ENCODE measurements around the gene TWSG1. TPM values are rescaled to one million over a fixed set of nuclear protein-coding genes. Genes with fewer than 3 reads are reported as not detected.

TWSG1 gene
- total RNA-seq, 1 donor from 2014 or later = 20.0 TPM

DNA sequence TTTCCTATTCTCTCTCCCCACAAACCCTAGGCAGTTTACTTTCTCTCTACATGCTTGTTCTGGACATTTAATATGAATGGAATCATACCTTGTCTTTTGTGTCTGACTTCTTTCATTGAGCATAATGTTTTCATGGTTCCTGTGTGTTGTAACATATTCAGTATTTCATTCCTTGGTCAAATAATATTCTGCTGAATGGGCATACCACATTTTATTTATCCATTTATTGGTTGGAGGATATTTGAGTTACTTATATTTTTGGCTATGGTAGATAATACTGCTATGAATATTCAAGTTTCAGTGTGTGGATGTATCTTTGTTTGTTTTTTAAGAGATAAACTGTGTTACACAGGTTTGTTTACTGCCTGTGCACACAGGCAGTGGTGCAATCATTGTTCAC lies 9.0 kb downstream of the TWSG1 start:
- Mint-ChIP-seq H3K9me3 (ENCODE audit: unreplicated experiment) (no peaks in the 10 kb centered on the region), H3K36me3 (ENCODE audit: low read depth, unreplicated experiment) (peaks cover 7% of the 10 kb centered on the region), H3K27ac (ENCODE audit: unreplicated experiment) (no peak overlapping the region), H3K27me3 (ENCODE audit: unreplicated experiment) (no peaks in the 10 kb centered on the region), H3K4me3 (ENCODE audit: unreplicated experiment) (no peak overlapping the region), H3K4me1 (ENCODE audit: unreplicated experiment) (peaks cover 5% of the 10 kb centered on the region)
- TF ChIP-seq, protein P1, sequence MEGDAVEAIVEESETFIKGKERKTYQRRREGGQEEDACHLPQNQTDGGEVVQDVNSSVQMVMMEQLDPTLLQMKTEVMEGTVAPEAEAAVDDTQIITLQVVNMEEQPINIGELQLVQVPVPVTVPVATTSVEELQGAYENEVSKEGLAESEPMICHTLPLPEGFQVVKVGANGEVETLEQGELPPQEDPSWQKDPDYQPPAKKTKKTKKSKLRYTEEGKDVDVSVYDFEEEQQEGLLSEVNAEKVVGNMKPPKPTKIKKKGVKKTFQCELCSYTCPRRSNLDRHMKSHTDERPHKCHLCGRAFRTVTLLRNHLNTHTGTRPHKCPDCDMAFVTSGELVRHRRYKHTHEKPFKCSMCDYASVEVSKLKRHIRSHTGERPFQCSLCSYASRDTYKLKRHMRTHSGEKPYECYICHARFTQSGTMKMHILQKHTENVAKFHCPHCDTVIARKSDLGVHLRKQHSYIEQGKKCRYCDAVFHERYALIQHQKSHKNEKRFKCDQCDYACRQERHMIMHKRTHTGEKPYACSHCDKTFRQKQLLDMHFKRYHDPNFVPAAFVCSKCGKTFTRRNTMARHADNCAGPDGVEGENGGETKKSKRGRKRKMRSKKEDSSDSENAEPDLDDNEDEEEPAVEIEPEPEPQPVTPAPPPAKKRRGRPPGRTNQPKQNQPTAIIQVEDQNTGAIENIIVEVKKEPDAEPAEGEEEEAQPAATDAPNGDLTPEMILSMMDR (IDR thresholded peaks at IDR 0.05; ENCODE audit: unreplicated experiment) = no peak
- DNase-seq (ENCODE audit: low spot score) = no peak

DNA sequence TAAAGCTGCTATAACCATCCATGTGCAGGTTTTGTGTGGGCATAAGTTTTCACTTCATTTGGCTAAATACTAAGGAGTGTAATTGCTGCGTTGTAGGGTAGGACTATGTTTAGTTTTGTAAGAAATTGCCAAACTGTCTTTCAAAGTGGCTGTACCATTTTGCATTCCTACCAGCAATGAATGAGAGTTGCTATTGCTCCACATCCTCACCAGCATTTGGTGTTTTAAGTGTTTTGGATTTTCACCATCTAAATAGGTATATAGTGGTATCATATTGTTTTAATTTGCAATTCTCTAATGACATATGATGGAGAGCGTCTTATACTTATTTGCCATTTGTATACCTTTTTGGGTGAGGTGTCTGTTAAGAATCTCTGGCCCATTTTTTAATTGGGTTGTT lies 12.2 kb downstream of the TWSG1 start:
- Mint-ChIP-seq H3K27ac (ENCODE audit: unreplicated experiment) (no peak overlapping the region), H3K4me3 (ENCODE audit: unreplicated experiment) (no peak overlapping the region), H3K4me1 (ENCODE audit: unreplicated experiment) (peaks cover 5% of the 10 kb centered on the region), H3K9me3 (ENCODE audit: unreplicated experiment) (no peaks in the 10 kb centered on the region), H3K27me3 (ENCODE audit: unreplicated experiment) (no peaks in the 10 kb centered on the region), H3K36me3 (ENCODE audit: low read depth, unreplicated experiment) (peaks cover 4% of the 10 kb centered on the region)
- DNase-seq (ENCODE audit: low spot score) = no peak
- TF ChIP-seq, protein P1 (IDR thresholded peaks at IDR 0.05; ENCODE audit: unreplicated experiment) = no peak

DNA sequence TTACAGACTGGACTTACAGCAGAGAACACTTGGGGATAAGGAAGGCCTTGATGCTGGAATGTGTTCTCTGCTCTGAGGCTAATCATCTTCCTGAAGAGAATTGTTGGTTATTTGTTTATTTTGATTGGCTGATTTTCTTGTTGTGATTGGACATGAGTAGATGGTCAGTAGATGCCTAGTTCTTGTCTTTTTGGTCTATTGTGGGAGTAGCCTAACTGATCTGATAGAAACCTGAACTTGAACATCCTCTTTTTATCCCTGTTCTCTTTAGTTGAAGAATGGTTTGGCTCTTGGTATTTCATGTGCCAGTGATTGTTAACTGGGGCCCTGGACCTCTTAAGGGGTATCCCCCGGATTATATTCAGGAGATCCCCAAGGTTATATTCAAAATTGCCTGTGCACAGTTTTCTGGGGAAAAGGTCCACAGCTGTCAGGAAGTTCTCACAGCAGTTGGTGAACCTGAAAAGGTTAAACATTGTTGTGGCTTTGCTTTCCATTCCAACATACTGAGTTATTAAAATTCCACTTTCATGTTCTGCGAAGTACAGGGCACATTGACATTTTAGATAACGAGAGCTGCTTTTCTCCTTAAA lies 13.6 kb downstream of the TWSG1 start:
- Mint-ChIP-seq H3K4me3 (ENCODE audit: unreplicated experiment) (no peak overlapping the region), H3K9me3 (ENCODE audit: unreplicated experiment) (no peaks in the 10 kb centered on the region), H3K36me3 (ENCODE audit: low read depth, unreplicated experiment) (peaks cover 4% of the 10 kb centered on the region), H3K27ac (ENCODE audit: unreplicated experiment) (no peak overlapping the region), H3K4me1 (ENCODE audit: unreplicated experiment) (peaks cover 5% of the 10 kb centered on the region), H3K27me3 (ENCODE audit: unreplicated experiment) (no peaks in the 10 kb centered on the region)
- DNase-seq (ENCODE audit: low spot score) = no peak
- TF ChIP-seq, protein P1 (IDR thresholded peaks at IDR 0.05; ENCODE audit: unreplicated experiment) = no peak

DNA sequence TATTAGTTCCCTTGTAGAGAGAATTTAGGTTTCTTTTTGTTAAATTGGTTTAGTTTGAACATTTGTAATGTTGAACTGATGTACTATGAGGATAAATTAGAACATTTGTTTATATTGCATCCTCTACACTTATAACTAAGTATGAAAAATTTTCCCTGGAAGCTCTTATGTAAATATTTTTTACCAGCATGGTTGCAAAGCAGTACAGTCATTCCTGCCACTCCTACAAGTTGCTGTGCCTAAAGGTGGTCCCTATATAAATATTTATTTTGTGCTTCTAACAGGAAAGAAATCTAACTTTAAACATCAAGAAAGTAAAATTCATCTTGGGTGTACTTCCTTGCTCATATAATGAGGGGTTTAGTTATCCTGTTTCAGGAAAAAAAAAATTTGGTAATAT lies 14.2 kb downstream of the TWSG1 start:
- Mint-ChIP-seq H3K4me1 (ENCODE audit: unreplicated experiment) (peaks cover 5% of the 10 kb centered on the region), H3K27ac (ENCODE audit: unreplicated experiment) (no peak overlapping the region), H3K36me3 (ENCODE audit: low read depth, unreplicated experiment) (no peaks in the 10 kb centered on the region), H3K9me3 (ENCODE audit: unreplicated experiment) (no peaks in the 10 kb centered on the region), H3K27me3 (ENCODE audit: unreplicated experiment) (no peaks in the 10 kb centered on the region), H3K4me3 (ENCODE audit: unreplicated experiment) (no peak overlapping the region)
- TF ChIP-seq, protein P1 (IDR thresholded peaks at IDR 0.05; ENCODE audit: unreplicated experiment) = no peak
- no peak for DNase-seq (ENCODE audit: low spot score)

DNA sequence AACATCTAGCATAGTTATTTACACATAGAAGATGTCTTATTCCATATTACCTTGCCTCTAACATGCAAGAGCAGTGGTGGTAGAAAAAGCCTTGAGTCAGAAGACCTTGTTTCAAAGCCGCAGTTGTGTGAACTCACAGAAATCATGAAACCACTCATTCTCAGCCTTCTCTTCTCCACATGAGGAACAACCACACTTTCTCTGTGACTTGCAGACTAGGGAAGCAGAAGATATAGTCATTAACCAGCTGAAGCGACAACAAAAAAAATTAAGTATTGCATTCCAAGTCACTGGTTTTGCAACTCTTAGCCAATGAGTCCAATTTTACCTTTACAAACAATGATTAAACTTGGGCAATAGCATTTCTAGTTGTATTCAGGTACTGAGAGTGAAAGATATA lies 19.0 kb downstream of the TWSG1 start:
- Mint-ChIP-seq H3K4me1 (ENCODE audit: unreplicated experiment) (no peaks in the 10 kb centered on the region), H3K9me3 (ENCODE audit: unreplicated experiment) (no peaks in the 10 kb centered on the region), H3K27ac (ENCODE audit: unreplicated experiment) (no peak overlapping the region), H3K4me3 (ENCODE audit: unreplicated experiment) (no peak overlapping the region), H3K36me3 (ENCODE audit: low read depth, unreplicated experiment) (no peaks in the 10 kb centered on the region), H3K27me3 (ENCODE audit: unreplicated experiment) (no peaks in the 10 kb centered on the region)
- no peak for DNase-seq (ENCODE audit: low spot score)
- TF ChIP-seq, protein P1 (IDR thresholded peaks at IDR 0.05; ENCODE audit: unreplicated experiment) = no peak

Data from endothelial cell (in vitro differentiated cells).